H1 (cell line): ENCODE measurements around the gene PAPOLG. TPM values are rescaled to one million over a fixed set of nuclear protein-coding genes. Genes with fewer than 3 reads are reported as not detected.

Experiments used
- CTCF ChIA-PET: fragments of 300-600 bp; sonication (Branson Sonifier 250); formaldehyde crosslinking; loops from one replicate; lab custom pipeline; 2021; ENCODE audit not compliant: partially characterized antibody; lab: Charles Lee
- POLR2A ChIA-PET: fragments of 300-600 bp; sonication (Branson Sonifier 250); formaldehyde crosslinking; loops from one replicate; lab custom pipeline; 2021; ENCODE audit warnings: inconsistent platforms; ENCODE audit not compliant: partially characterized antibody; lab: Charles Lee
- DNase-seq, 2 experiments: peaks; one replicate each; pipeline versions ENCODE4 v3.0.0 to v3.0.0-alpha.2; 2010 to 2022; ENCODE audit warnings: low spot score in 2 of 2, low read depth in 1 of 2, mixed read lengths in 1 of 2
- FAIRE-seq: peaks from 2 replicates; lab custom pipeline; 2011; peaks lifted over from hg19 to GRCh38; lab: Jason Lieb, UNC
- H2AFZ ChIP-seq: 2 replicates; pipeline ENCODE4 v1.8.1; 2012; ENCODE audit warnings: low read length, inconsistent platforms
- H2AK5ac ChIP-seq: 2 replicates; pipeline ENCODE4 v1.6.1; 2013; ENCODE audit warnings: low read depth, low read length
- H2BK120ac ChIP-seq: replicated peaks from 2 replicates; pipeline ENCODE3; 2013; ENCODE audit warnings: low read depth, low read length, inconsistent platforms
- H2BK12ac ChIP-seq: 2 replicates; pipeline ENCODE4 v1.6.1; 2013; ENCODE audit warnings: low read depth, low read length
- H2BK15ac ChIP-seq: 2 replicates; pipeline ENCODE4 v1.6.1; 2013; ENCODE audit warnings: low read length
- H2BK20ac ChIP-seq: 2 replicates; pipeline ENCODE4 v1.6.1; 2013; ENCODE audit warnings: low read length
- H2BK5ac ChIP-seq: 2 replicates; pipeline ENCODE4 v1.6.1; 2013; ENCODE audit warnings: low read depth, low read length
- H3K14ac ChIP-seq: 2 replicates; pipeline ENCODE4 v1.6.1; 2013; ENCODE audit warnings: inconsistent platforms; ENCODE audit not compliant: insufficient read length
- H3K18ac ChIP-seq: 2 replicates; pipeline ENCODE4 v1.6.1; 2013; ENCODE audit warnings: low read length; ENCODE audit errors: extremely low read depth
- H3K23ac ChIP-seq: 2 replicates; pipeline ENCODE4 v1.6.1; 2013; ENCODE audit warnings: inconsistent platforms; ENCODE audit not compliant: insufficient read length
- H3K23me2 ChIP-seq: 2 replicates; pipeline ENCODE4 v1.6.1; 2013; ENCODE audit warnings: low read depth, low read length
- H3K27ac ChIP-seq: 2 replicates; pipeline ENCODE4 v1.6.1; 2011; ENCODE audit warnings: low read depth, low read length, inconsistent platforms
- H3K27me3 ChIP-seq, 4 experiments: replicated peaks in 1 of 4; 1 replicate in 1 of 4; 2 replicates in 3 of 4; pipeline versions ENCODE4 v1.6.1 to v1.8.1; 2011 to 2013; ENCODE audit warnings: low read length in 3 of 4, mild to moderate bottlenecking in 3 of 4, inconsistent platforms in 2 of 4, mixed read lengths in 2 of 4, moderate library complexity in 1 of 4; ENCODE audit not compliant: control insufficient read depth in 3 of 4, insufficient read depth in 3 of 4; ENCODE audit errors: extremely low read depth in 1 of 4
- H3K36me3 ChIP-seq, 4 experiments: 2 replicates each; pipeline versions ENCODE4 v1.6.1 to v1.8.1; 2011 to 2013; ENCODE audit warnings: mild to moderate bottlenecking in 4 of 4, low read length in 3 of 4, moderate library complexity in 2 of 4, control low read depth in 1 of 4, inconsistent platforms in 1 of 4; ENCODE audit not compliant: insufficient read depth in 4 of 4, control insufficient read depth in 2 of 4
- H3K4ac ChIP-seq: replicated peaks from 2 replicates; pipeline ENCODE3; 2013; ENCODE audit warnings: low read length, low read depth, mixed read lengths, inconsistent platforms; ENCODE audit not compliant: insufficient read length
- H3K4me1 ChIP-seq, 4 experiments: replicated peaks in 1 of 4; 1 replicate in 1 of 4; 2 replicates in 3 of 4; pipeline versions ENCODE4 v1.6.1 to v1.8.1; 2011 to 2013; ENCODE audit warnings: low read length in 3 of 4, inconsistent platforms in 2 of 4, mixed read lengths in 1 of 4; ENCODE audit not compliant: insufficient read depth in 4 of 4, control insufficient read depth in 3 of 4
- H3K4me2 ChIP-seq, 2 experiments: 2 replicates each; pipeline versions ENCODE4 v1.6.1 to v1.8.1; 2011 to 2013; ENCODE audit warnings: low read depth in 2 of 2, low read length in 2 of 2, control low read depth in 1 of 2, inconsistent platforms in 1 of 2, mild to moderate bottlenecking in 1 of 2; ENCODE audit not compliant: insufficient read depth in 1 of 2
- H3K4me3 ChIP-seq, 4 experiments: fragments of 200-600, 300-600 bp in 1 of 4; sonication (generic), shearing (Covaris generic), sonication (Bioruptor Twin) in 1 of 4; 2 replicates each; pipeline versions ENCODE4 v1.5.1 to v1.8.1; 2011 to 2016; ENCODE audit warnings: low read length in 4 of 4, low read depth in 3 of 4, control low read depth in 2 of 4, inconsistent platforms in 2 of 4, mild to moderate bottlenecking in 2 of 4, mixed read lengths in 1 of 4, moderate library complexity in 1 of 4; ENCODE audit not compliant: insufficient read depth in 2 of 4; ENCODE audit errors: extremely low read depth in 1 of 4
- H3K56ac ChIP-seq: replicated peaks from 2 replicates; pipeline ENCODE3; 2013; ENCODE audit warnings: low read depth, mild to moderate bottlenecking, mixed read lengths, low read length, inconsistent platforms; ENCODE audit not compliant: insufficient read length
- H3K79me1 ChIP-seq: 2 replicates; pipeline ENCODE4 v1.6.1; 2013; ENCODE audit warnings: low read depth, low read length, control low read depth
- H3K79me2 ChIP-seq, 2 experiments: 2 replicates each; pipeline versions ENCODE4 v1.6.1 to v1.8.1; 2012 to 2013; ENCODE audit warnings: low read length in 2 of 2, mild to moderate bottlenecking in 2 of 2, inconsistent platforms in 1 of 2; ENCODE audit not compliant: insufficient read depth in 2 of 2, control insufficient read depth in 1 of 2
- H3K9ac ChIP-seq, 4 experiments: replicated peaks in 1 of 4; 1 replicate in 1 of 4; 2 replicates in 3 of 4; pipeline versions ENCODE4 v1.6.1 to v1.8.1; 2011 to 2013; ENCODE audit warnings: low read depth in 3 of 4, low read length in 3 of 4, control low read depth in 2 of 4, mild to moderate bottlenecking in 2 of 4, moderate library complexity in 2 of 4, inconsistent platforms in 1 of 4; ENCODE audit errors: extremely low read depth in 1 of 4
- H3K9me3 ChIP-seq, 2 experiments: 2 replicates each; pipeline versions ENCODE4 v1.6.1 to v1.8.1; 2012 to 2013; ENCODE audit warnings: mild to moderate bottlenecking in 2 of 2, moderate library complexity in 2 of 2, control low read depth in 1 of 2, inconsistent platforms in 1 of 2, low read depth in 1 of 2, low read length in 1 of 2, mixed read lengths in 1 of 2; ENCODE audit not compliant: insufficient read depth in 2 of 2
- H4K20me1 ChIP-seq, 2 experiments: replicated peaks in 1 of 2; 2 replicates each; pipeline versions ENCODE3 to v1.8.1; 2011 to 2013; ENCODE audit warnings: inconsistent platforms in 2 of 2, low read length in 2 of 2, mild to moderate bottlenecking in 1 of 2; ENCODE audit not compliant: insufficient read depth in 2 of 2, control insufficient read depth in 1 of 2
- H4K5ac ChIP-seq: 2 replicates; pipeline ENCODE4 v1.6.1; 2013; ENCODE audit warnings: low read length, low read depth, mixed read lengths, inconsistent platforms; ENCODE audit not compliant: insufficient read length
- H4K8ac ChIP-seq: 2 replicates; pipeline ENCODE4 v1.8.0; 2013; ENCODE audit warnings: mild to moderate bottlenecking, moderate library complexity, low read length, inconsistent platforms; ENCODE audit not compliant: insufficient read depth; ENCODE audit errors: extremely low read depth
- H4K91ac ChIP-seq: replicated peaks from 2 replicates; pipeline ENCODE3; 2013; ENCODE audit warnings: low read length, mixed read lengths, inconsistent platforms; ENCODE audit not compliant: insufficient read length
- CBX5 ChIP-seq: fragments of 300-800, 300-1000 bp; sonication (generic); IDR thresholded peaks from 2 replicates; pipeline ENCODE4 v1.7.1; 2016; ENCODE audit warnings: antibody characterized with exemption, low read length, low read depth
- PHF8 ChIP-seq: fragments of 200-600 bp; sonication (generic); conservative IDR thresholded peaks from 2 replicates; pipeline ENCODE4 v1.7.1; 2012; ENCODE audit warnings: low read depth, mild to moderate bottlenecking, inconsistent platforms, low read length, moderate library complexity
- SRF ChIP-seq: IDR thresholded peaks from 2 replicates; pipeline ENCODE4 v1.6.1; 2011; ENCODE audit warnings: mild to moderate bottlenecking, low read depth, low read length, moderate library complexity
- TAF1 ChIP-seq: IDR thresholded peaks from 2 replicates; pipeline ENCODE4 v1.6.1; 2011; ENCODE audit warnings: mild to moderate bottlenecking, low read depth, low read length
- WGBS, 2 experiments: shearing (Covaris generic) in 1 of 2; methylation state at CpG; one replicate each; pipeline versions ENCODE4 v1.1.6 to v1.1.7; 2013 to 2015; ENCODE audit warnings: low lambda C conversion rate in 2 of 2, mixed read lengths in 2 of 2, inconsistent platforms in 1 of 2, low coverage in 1 of 2, missing lambda C conversion rate in 1 of 2; ENCODE audit not compliant: insufficient replicate concordance in 2 of 2, insufficient coverage in 1 of 2, insufficient read length in 1 of 2; ENCODE audit errors: extremely low coverage in 1 of 2, missing lambda C conversion rate in 1 of 2; 5-methylcytosine and 5-hydroxymethylcytosine counted together
- polyA plus RNA-seq, 7 experiments: library from polyadenylated mRNA; depleted of rRNA in 3 of 7; stranded (reverse) in 5 of 7; unstranded in 2 of 7; fragments of >200 nt in 5 of 7; fragments of 200-250 nt in 2 of 7; gene quantifications; 1 replicate in 5 of 7; 2 replicates in 1 of 7; 4 replicates in 1 of 7; pipeline versions ENCODE4 v1.2.1 to v1.2.3, GENCODE V29; 2011 to 2013; ENCODE audit warnings: missing spikeins in 2 of 7, mixed read lengths in 2 of 7
- total RNA-seq: library from RNA; stranded (reverse); fragmentation: NEBNext Ultra II Directional; extraction: Animal tissue kit (Norgen Biotek cat#: 25700); gene quantifications from 2 replicates; pipeline ENCODE4 v1.2.1, GENCODE V29; 2021

Gene PAPOLG
- total and polyA plus RNA-seq, 2 of the 8 experiments (the other 6 are each of a cell fraction or from before 2014, with no cell fraction given), result 6.5 to 21.5 TPM

- H3K23me2 ChIP-seq, result no peaks in the 10 kb centered on the region
- no peak overlapping the region for H3K56ac ChIP-seq
- no peak overlapping the region for H3K18ac ChIP-seq
- H3K79me2 ChIP-seq, result no peaks in the 10 kb centered on the region
- no peak overlapping the region; a peak in 1 of 7 replicates for H3K9ac ChIP-seq
- no peak for TF ChIP-seq TAF1
- TF ChIP-seq PHF8, result no peak
- no peak for TF ChIP-seq SRF
- no peak for TF ChIP-seq CBX5
- H3K4me1 ChIP-seq, result peaks cover 0 to 6% (median 5%) of the 10 kb centered on the region in 4 experiments; a peak in 3 of 7 replicates
- H3K27me3 ChIP-seq, result peaks cover 6 to 31% (median 20%) of the 10 kb centered on the region in 4 experiments; a peak in 6 of 7 replicates
- H2BK20ac ChIP-seq, result no peak overlapping the region
- H4K91ac ChIP-seq, result no peak overlapping the region
- H3K4ac ChIP-seq, result no peak overlapping the region
- no peak overlapping the region for H2BK120ac ChIP-seq
- H3K14ac ChIP-seq, result no peak overlapping the region
- H2AFZ ChIP-seq, result no peak overlapping the region
- no peaks in the 10 kb centered on the region for H4K20me1 ChIP-seq
- no peak overlapping the region for H3K27ac ChIP-seq
- H4K8ac ChIP-seq, result peak overlapping the region; percentile 38; the same call in 1 of the 2 replicates
- POLR2A ChIA-PET, result no interaction called here
- no peak for FAIRE-seq
- CTCF ChIA-PET, result no interaction called here
- no peaks in the 10 kb centered on the region for H3K9me3 ChIP-seq
- no peak overlapping the region for H4K5ac ChIP-seq
- H3K4me2 ChIP-seq, result no peak overlapping the region
- H2AK5ac ChIP-seq, result no peak overlapping the region
- H3K36me3 ChIP-seq, result no peaks in the 10 kb centered on the region
- H2BK5ac ChIP-seq, result no peak overlapping the region
- no peak for DNase-seq
- no peak overlapping the region for H3K23ac ChIP-seq
- 87% methylated on average over 5 of the region's 5 CpGs; no CpG with 5 or more reads in 1 of the 2 experiments for WGBS, 2 experiments
- H2BK15ac ChIP-seq, result no peak overlapping the region
- H3K4me3 ChIP-seq, result no peak overlapping the region
- H2BK12ac ChIP-seq, result no peak overlapping the region
- H3K79me1 ChIP-seq, result no peaks in the 10 kb centered on the region
These were observed 10.7 kb upstream of the PAPOLG start for GRCh38 chr2:60745330-60745729.
